Testis (tissue), 3 donors: Measurements from ENCODE around the gene TCF7L2. TPM values are rescaled to one million over a fixed set of nuclear protein-coding genes. Genes with fewer than 3 reads are reported as not detected.

Experiments used
- DNase-seq: peaks from one replicate; pipeline ENCODE4 v3.0.0-alpha.2; 2019
- H3K27ac ChIP-seq, 2 donors: fragments of 200-600 bp; sonication (generic); one replicate each; pipeline ENCODE4 v1.5.1; 2019
- H3K27me3 ChIP-seq: fragments of 200-600 bp; sonication (generic); one replicate; pipeline ENCODE4 v1.5.1; 2019
- H3K36me3 ChIP-seq: fragments of 200-600 bp; sonication (generic); one replicate; pipeline ENCODE4 v1.5.1; 2017; ENCODE audit warnings: low read depth; ENCODE audit errors: missing control alignments
- H3K4me1 ChIP-seq: fragments of 200-600 bp; sonication (generic); one replicate; pipeline ENCODE4 v1.5.1; 2019
- H3K4me3 ChIP-seq, 2 donors: fragments of 200-600 bp; sonication (generic); one replicate each; pipeline ENCODE4 v1.5.1; 2017 to 2019
- H3K9me3 ChIP-seq: fragments of 200-600 bp; sonication (generic); one replicate; pipeline ENCODE4 v1.5.1; 2017
- CTCF ChIP-seq, 3 experiments: fragments of 450-650 bp in 2 of 3; fragments of 200-600 bp in 1 of 3; sonication (generic) in 1 of 3; IDR thresholded peaks; one replicate each; pipeline ENCODE4 v1.5.1; 2016 to 2019; ENCODE audit warnings: antibody characterized with exemption in 3 of 3, mild to moderate bottlenecking in 2 of 3, moderate library complexity in 1 of 3
- POLR2A ChIP-seq: fragments of 450-650 bp; IDR thresholded peaks from one replicate; pipeline ENCODE4 v1.6.1; 2017; ENCODE audit warnings: antibody characterized with exemption, mild to moderate bottlenecking, moderate library complexity
- WGBS, 2 donors: methylation state at CpG; one replicate each; pipeline ENCODE4 v1.1.5; 2018; 5-methylcytosine and 5-hydroxymethylcytosine counted together
- intact Hi-C: fragments of 100-400 bp; cut with DNase I; formaldehyde crosslinking; loops from one replicate; pipeline ENCODE4 v1.15.1; 2023; ENCODE audit warnings: low total_unique reads
- polyA plus RNA-seq: library from polyadenylated mRNA; stranded (reverse); fragments of 350-450 nt; fragmentation: Illumina TruSeq; extraction: RNeasy Lipid Tissue Mini Kit (QIAGEN cat#74804); gene quantifications from one replicate; pipeline ENCODE4 v1.2.3, GENCODE V29; 2014; ENCODE audit warnings: low read depth, low replicate concordance; ENCODE audit not compliant: insufficient read depth
- total RNA-seq, 2 donors: library from RNA; depleted of rRNA; stranded (reverse); fragments of >200 nt; gene quantifications; one replicate each; pipeline ENCODE4 v1.2.3, GENCODE V29; 2016

The TCF7L2 gene
- total and polyA plus RNA-seq, 3 donors from 2014 or later, result 18.5 to 25.4 (median 23.3) TPM

- 63 to 70% methylated on average over 4 of the region's 4 CpGs for WGBS, 2 donors
- TF ChIP-seq POLR2A, result no peak
- TF ChIP-seq CTCF (IDR thresholded peaks at IDR 0.05), result no peak
- Histone ChIP-seq H3K27ac (no peak overlapping the region), H3K4me1 (peaks cover 2% of the 10 kb centered on the region), H3K4me3 (no peak overlapping the region), H3K27me3 (no peaks in the 10 kb centered on the region), H3K36me3 (no peaks in the 10 kb centered on the region), H3K9me3 (no peaks in the 10 kb centered on the region)
- intact Hi-C loops, result no loop called here
- no peak for DNase-seq
Measured at GRCh38 chr10:112970021-112970420, 20.0 kb downstream of the TCF7L2 start.

- no peak for DNase-seq
- WGBS, 2 donors, result 98 to 99% methylated on average over 5 of the region's 5 CpGs
- intact Hi-C loops, result no loop called here
- H3K36me3 ChIP-seq, result no peaks in the 10 kb centered on the region
- no peaks in the 10 kb centered on the region for H3K27me3 ChIP-seq
- no peak overlapping the region for H3K27ac ChIP-seq
- no peaks in the 10 kb centered on the region for H3K9me3 ChIP-seq
- no peak overlapping the region for H3K4me3 ChIP-seq
- TF ChIP-seq CTCF (IDR thresholded peaks at IDR 0.05) (no peak), POLR2A (no peak)
- H3K4me1 ChIP-seq, result no peaks in the 10 kb centered on the region
Measured at GRCh38 chr10:112972606-112973005, 22.6 kb downstream of the TCF7L2 start.

- Histone ChIP-seq H3K9me3 (no peaks in the 10 kb centered on the region), H3K27me3 (no peaks in the 10 kb centered on the region), H3K4me3 (no peak overlapping the region), H3K4me1 (no peaks in the 10 kb centered on the region), H3K27ac (no peak overlapping the region), H3K36me3 (no peaks in the 10 kb centered on the region)
- 80 to 88% methylated on average over 5 of the region's 5 CpGs for WGBS, 2 donors
- intact Hi-C loops, result no loop called here
- DNase-seq, result no peak
- TF ChIP-seq CTCF (IDR thresholded peaks at IDR 0.05) (no peak), POLR2A (no peak)
Measured at GRCh38 chr10:112973046-112973445, 23.0 kb downstream of the TCF7L2 start.

GRCh38 chr10:112973805-112974204 is 23.8 kb downstream of the TCF7L2 start:
- intact Hi-C loops, result no loop called here
- Histone ChIP-seq H3K4me3 (no peak overlapping the region), H3K4me1 (no peaks in the 10 kb centered on the region), H3K9me3 (no peaks in the 10 kb centered on the region), H3K27me3 (no peaks in the 10 kb centered on the region), H3K27ac (no peak overlapping the region), H3K36me3 (no peaks in the 10 kb centered on the region)
- TF ChIP-seq CTCF (IDR thresholded peaks at IDR 0.05), result no peak
- TF ChIP-seq POLR2A, result no peak
- WGBS, 2 donors, result 84 to 91% methylated on average over 5 of the region's 5 CpGs
- no peak for DNase-seq

- intact Hi-C loops, result no loop called here
Measured at GRCh38 chr10:112977426-112977898, 27.4 kb downstream of the TCF7L2 start.

More at GRCh38 chr10:112977426-112977898, 27.4 kb downstream of the TCF7L2 start:
- H3K36me3 ChIP-seq, result no peaks in the 10 kb centered on the region
- WGBS, 2 donors, result 84% methylated on average over 12 of the region's 12 CpGs
- H3K9me3 ChIP-seq, result no peaks in the 10 kb centered on the region
- H3K27me3 ChIP-seq, result no peaks in the 10 kb centered on the region
- no peak overlapping the region for H3K4me3 ChIP-seq
- no peak for DNase-seq
- TF ChIP-seq POLR2A (no peak), CTCF (IDR thresholded peaks at IDR 0.05) (no peak)
- no peaks in the 10 kb centered on the region for H3K4me1 ChIP-seq
- no peak overlapping the region for H3K27ac ChIP-seq
